GF-D8 (cell line): Measurements from ENCODE around the gene KCNQ5.

Source experiments
- DNase-seq: peaks from one replicate; lab custom pipeline; 2025; lab: John Stamatoyannopoulos, UW

The KCNQ5 gene

GRCh38 chr6:72676995-72677394 is 55.1 kb downstream of the KCNQ5 start:
- DNase-seq, result no peak

DNA sequence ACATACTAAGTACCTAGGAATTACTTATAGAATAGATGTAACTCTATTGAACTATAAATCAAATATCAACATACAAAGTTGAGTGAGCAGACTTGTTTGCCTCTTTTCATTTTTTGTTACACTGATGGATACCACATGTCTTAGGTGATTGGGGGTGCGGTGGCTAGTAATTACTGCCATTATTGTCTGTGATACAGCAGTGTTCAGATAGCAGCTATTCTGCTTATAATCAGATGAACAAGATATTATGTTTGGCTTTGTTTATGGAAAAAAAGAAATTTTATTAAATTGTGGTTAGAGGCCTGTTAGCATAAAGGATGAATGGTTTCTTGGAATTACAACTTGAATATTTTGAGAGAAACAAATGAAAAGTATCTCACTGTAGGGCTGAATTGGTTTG is 55.9 kb downstream of the KCNQ5 start:
- DNase-seq, result no peak

DNA sequence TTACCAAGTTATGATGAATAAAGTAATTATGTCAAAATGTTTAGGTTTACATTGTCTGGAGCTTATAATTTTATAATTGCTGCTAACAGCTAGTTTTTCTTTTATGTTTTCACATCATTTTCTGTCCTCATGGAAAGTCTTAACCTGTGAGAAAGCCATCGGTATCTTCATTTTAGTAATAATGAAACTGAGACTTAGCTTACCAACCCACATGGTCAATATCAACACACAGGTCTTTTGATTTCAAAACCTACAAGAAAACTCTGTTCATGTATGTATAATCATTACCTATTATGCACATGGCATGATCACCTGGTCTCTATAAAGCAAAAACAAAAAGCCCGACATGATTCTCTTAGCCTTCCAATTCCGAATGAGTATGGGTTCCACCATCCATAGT is 61.9 kb downstream of the KCNQ5 start:
- DNase-seq, result no peak

- DNase-seq, result no peak
Measured at GRCh38 chr6:72689107-72689954, 67.5 kb downstream of the KCNQ5 start.

GRCh38 chr6:72691249-72691648 is 69.4 kb downstream of the KCNQ5 start:
- DNase-seq, result no peak

DNA sequence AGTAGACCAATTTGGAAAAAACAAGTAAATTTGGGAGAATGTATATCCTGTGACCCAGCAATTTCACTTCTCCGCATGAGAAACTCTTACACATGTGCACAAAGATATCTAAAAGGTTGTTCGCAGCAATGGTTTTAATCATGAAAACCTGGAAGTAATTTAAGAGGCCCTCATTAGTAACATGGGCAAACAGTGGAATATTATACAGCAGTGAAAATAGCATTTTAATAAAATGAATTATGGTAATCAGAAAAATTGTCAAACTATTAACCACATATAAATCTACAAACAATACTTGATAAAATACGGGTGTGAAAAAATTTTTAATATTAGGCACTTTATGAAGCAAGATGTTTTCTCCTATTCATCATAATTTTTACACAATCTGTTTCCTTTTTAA is 74.2 kb downstream of the KCNQ5 start:
- no peak for DNase-seq

DNA sequence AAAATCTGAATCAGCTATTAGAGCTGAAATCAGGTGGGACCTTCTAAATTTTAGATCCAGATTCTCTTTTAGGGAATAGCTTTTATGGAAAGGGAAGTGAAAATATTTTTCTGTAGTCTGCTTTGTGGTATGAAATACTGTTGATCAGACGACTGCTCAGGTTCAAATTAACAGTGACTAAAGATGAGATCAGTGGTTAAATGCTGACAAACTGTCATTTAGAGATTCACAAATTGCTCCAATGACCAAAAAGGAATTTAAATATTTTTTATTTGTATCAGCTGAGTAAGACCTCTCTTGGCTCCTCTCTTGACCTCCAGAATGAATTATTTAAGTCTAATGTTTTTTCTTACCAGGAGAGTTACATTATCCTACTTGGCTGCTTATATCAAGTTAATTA is 77.3 kb downstream of the KCNQ5 start:
- DNase-seq, result no peak

GRCh38 chr6:72702421-72702820 is 80.6 kb downstream of the KCNQ5 start:
- no peak for DNase-seq

GRCh38 chr6:72703093-72703492 is 81.2 kb downstream of the KCNQ5 start:
- no peak for DNase-seq

- DNase-seq, result no peak
Measured at GRCh38 chr6:72704979-72705378, 83.1 kb downstream of the KCNQ5 start.

DNA sequence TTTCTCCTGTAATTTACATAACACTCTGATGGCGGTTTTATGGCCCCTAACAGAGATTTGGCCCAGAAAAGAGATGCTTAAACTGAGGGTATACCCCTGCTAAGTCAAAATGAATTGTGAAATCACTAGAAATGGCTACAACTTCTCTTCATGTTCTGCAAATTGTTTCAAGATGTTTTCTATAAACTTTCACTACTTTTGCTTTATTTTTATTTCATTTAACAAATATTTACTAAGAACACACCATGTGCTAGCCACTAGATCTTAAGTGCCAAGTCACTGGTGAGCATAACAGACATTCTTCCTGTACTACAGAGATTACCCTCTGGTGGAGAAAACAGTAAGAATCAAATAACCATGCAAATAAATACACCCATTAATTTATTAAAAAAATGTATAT is 87.6 kb downstream of the KCNQ5 start:
- DNase-seq, result no peak

DNA sequence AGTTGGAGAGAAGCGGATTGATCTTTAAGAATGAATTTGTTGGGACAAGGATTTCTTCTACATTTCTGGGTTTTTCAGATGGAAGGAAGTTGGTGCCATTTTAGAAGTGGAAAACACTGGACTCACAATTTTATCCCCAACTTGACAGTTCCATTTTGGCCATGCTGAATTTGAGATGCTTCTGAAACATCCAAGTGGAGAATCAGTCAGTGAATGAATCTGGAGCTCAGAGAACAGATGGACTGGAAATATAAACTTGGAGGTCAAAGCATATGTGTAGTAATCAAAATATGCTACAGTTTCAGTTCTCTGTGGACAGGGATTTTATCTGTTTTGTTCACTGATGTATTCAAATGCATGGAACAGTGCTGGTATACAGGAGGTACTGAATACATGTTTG is 89.9 kb downstream of the KCNQ5 start:
- no peak for DNase-seq

GRCh38 chr6:72712910-72713309 is 91.0 kb downstream of the KCNQ5 start:
- DNase-seq, result no peak

GRCh38 chr6:72715119-72715518 is 93.3 kb downstream of the KCNQ5 start:
- DNase-seq, result no peak

DNA sequence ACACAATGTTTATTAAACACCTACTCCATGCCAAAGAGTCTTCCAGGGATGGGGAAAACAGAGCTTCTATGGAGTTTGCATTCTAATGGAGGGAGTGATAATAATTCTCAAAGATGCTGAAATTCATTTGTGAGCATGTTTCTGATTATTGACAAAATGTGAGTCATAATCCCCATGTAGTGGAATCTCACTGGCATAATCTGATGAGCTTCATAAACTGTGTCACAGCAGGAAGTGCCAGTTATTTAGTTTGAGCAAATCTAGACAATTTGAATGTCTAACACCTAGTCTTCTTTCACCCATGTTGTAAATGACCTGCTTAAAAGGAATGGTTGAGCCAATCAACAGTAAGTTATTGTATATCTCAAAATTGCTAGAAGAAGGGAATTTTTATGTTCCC is 95.1 kb downstream of the KCNQ5 start:
- no peak for DNase-seq

- no peak for DNase-seq
Measured at GRCh38 chr6:72720464-72720863, 98.6 kb downstream of the KCNQ5 start.

DNA sequence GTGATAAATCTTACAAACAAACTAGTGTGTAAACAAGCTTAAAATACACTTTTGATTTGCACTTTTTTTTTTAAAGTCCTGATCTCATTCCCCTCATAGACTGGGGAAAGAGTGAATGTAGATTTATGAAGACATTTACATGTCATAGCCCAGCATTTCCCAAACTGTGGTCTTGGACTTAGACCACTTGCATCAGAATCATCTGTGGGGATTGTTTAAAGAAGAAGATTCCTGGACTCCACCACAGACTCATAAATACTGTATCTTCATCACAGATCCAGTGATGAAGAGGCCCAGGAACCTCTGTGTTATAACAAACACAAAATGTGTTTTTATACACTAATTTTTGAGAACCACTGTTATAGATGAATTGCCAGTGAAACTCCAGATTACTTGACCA is 99.5 kb downstream of the KCNQ5 start:
- no peak for DNase-seq

DNA sequence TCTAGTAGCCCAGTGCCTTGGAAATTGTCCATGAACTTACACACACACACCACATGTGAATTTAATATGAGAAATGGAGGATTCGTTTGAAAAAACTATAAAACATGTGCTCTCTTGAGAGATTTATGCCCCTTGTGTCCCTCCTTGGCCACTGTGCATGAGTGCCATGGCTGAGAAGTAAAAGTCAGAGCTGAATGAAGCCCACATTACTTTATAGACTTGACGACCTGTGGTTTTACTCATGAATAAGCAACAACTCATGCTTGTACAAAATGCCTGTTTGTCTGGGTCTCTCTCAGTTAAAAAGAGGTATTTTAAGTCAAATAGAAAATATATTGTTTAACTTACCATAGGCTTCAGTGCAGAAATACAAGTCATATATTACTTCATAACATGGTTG is 102.7 kb downstream of the KCNQ5 start:
- no peak for DNase-seq

DNA sequence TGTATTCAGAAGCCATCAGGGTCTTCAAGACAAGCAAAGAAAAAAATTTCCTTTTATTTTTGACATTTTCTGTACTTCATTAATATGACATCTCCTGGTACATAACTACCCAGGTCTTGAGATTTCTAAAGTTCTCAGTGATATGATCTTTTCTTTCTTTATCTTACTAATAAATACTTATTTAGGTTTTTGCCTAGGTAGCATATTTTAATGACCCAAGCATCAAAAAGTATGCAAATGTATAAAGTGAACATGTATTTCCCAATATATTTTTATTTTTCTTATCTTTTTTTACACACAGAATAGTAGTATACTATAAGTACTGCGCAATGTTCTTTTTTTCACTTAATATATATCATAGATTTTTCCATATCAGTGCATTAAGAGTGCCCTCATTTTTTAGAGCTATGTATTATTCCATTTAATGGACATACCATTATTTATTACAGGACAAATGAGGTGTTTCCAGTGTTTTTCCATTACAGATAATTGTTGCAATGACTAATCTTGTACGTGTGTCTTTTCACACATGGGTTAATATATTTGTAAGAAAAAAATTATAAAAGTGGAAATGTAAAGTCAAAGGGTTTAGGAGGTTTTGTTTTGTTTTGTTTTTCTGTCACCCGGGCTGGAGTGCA is 107.0 kb downstream of the KCNQ5 start:
- no peak for DNase-seq

DNA sequence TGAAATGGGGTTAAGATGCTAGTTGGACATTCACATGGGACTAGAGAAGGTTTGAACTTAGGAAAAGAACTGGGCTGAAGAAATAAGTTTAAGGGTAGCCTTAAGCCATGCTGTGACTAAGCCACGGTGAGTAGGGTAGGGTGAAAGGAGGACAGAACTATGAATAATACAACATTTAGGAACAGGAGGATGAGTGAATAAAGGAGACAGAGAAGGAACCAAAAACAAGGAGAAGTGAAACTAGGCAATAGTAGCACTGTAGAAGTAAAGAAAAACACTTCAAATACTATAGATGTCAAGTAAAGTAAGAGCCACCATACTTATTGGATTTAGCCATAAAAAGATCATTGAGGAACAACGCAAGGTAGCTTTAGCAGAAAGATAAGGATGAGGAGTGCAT is 111.2 kb downstream of the KCNQ5 start:
- DNase-seq, result no peak

DNA sequence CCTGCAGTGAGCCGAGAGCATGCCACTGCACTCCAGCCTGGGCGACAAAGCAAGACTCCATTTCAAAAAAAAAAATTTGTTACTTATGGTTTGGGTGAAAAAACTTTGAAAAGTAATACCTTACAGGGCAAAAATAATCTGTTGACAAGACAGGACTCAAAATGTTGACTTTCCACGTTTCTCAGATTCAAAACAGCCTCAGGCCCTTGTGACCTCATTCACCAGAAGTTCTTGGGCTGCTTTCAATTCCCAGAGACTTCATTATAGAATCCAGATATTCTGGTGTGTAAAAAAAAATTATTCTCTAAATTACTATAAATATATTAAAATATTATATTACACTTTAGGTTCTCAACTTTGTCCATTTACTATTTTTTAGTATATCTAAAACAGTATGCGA is 116.2 kb downstream of the KCNQ5 start:
- DNase-seq, result no peak

- peak; percentile 11 for DNase-seq
Measured at GRCh38 chr6:72739368-72739779, 117.5 kb downstream of the KCNQ5 start.

GRCh38 chr6:72740135-72740534 is 118.3 kb downstream of the KCNQ5 start:
- DNase-seq, result no peak

DNA sequence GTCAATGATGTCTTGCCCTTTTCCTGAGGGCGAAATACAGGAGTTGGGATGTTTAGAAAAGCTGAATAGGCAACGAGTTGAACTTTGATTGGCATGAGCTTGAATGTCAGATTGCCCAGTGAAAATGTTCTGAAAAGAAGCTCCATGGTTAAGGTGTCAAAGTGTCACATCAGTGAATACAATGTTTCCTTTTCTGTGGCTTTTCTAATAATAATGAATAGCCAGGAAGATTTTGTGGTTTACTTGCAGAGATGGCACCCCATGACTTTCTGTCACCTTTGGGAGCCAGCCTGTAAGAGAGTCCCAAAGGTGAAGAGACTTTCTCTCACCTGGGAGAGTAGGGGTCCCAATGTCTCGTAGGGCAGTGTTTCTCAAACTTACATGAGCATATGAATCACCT is 119.2 kb downstream of the KCNQ5 start:
- no peak for DNase-seq
